HG02763 (cell line): ENCODE data around the gene BLVRB.
"Not testable (repeated sequence)": the region's sequence is repeated elsewhere in the genome, so short reads cannot be mapped to it uniquely, and the experiment has no call there.

Experiments
- ATAC-seq: cut with Tn5 transposase; IDR thresholded peaks from one replicate; pipeline ENCODE4 v1.9.1; 2021; ENCODE audit warnings: mild to moderate bottlenecking, moderate library complexity; ENCODE audit not compliant: unreplicated experiment

Gene BLVRB

GRCh38 chr19:40452016-40452415 lies 13.5 kb downstream of the BLVRB start:
- no peak for ATAC-seq

GRCh38 chr19:40450664-40451063 lies 14.9 kb downstream of the BLVRB start:
- no peak for ATAC-seq

- no peak for ATAC-seq
Measured at GRCh38 chr19:40449506-40449905, 16.0 kb downstream of the BLVRB start.

GRCh38 chr19:40446263-40446784 lies 19.2 kb downstream of the BLVRB start:
- ATAC-seq = no peak

GRCh38 chr19:40445780-40446262 lies 19.7 kb downstream of the BLVRB start:
- ATAC-seq = no peak

- ATAC-seq = no peak
Measured at GRCh38 chr19:40444825-40445312, 20.7 kb downstream of the BLVRB start.

- ATAC-seq = peak; percentile 63
Measured at GRCh38 chr19:40444000-40444824, 21.3 kb downstream of the BLVRB start, which contains the start of gene SERTAD3. Gene SERTAD3, minus strand, starts transcription at chr19:40444335. Its CDS starts 2,255 bp downstream, at chr19:40442080.

GRCh38 chr19:40443131-40443999 lies 22.2 kb downstream of the BLVRB start:
- peak; percentile 76 for ATAC-seq

- ATAC-seq = no peak
Measured at GRCh38 chr19:40442328-40443130, 23.0 kb downstream of the BLVRB start.

- ATAC-seq = no peak
Measured at GRCh38 chr19:40441719-40442253, 23.8 kb downstream of the BLVRB start.

GRCh38 chr19:40438284-40438683 lies 27.3 kb downstream of the BLVRB start:
- ATAC-seq = no peak

GRCh38 chr19:40433391-40434216 lies 31.9 kb downstream of the BLVRB start:
- ATAC-seq = no peak

GRCh38 chr19:40432760-40433159 lies 32.8 kb downstream of the BLVRB start:
- ATAC-seq = not testable (repeated sequence)

- ATAC-seq = no peak
Measured at GRCh38 chr19:40431698-40432097, 33.8 kb downstream of the BLVRB start.

- not testable (repeated sequence) for ATAC-seq
Measured at GRCh38 chr19:40430242-40430641, 35.3 kb downstream of the BLVRB start.

- not testable (repeated sequence) for ATAC-seq
Measured at GRCh38 chr19:40428197-40428596, 37.3 kb downstream of the BLVRB start.

GRCh38 chr19:40425450-40426287 lies 39.9 kb downstream of the BLVRB start, which contains the start of gene SERTAD1:
Gene SERTAD1, minus strand, starts transcription at chr19:40425992. Its CDS starts 2,446 bp downstream, at chr19:40423546.
- peak; percentile 86 for ATAC-seq
